ENCODE results near the gene SPNS3. TPM values are rescaled to one million over a fixed set of nuclear protein-coding genes. Genes with fewer than 3 reads are reported as not detected.

The SPNS3 gene
- total and polyA plus RNA-seq, 2 donors from 2014 or later, result 1.4 to 3.7 TPM

- H3K9me3 ChIP-seq (ENCODE audit: control insufficient read depth in 2 of 3, insufficient read depth in 1 of 3, low read length in 3 of 3), result no peaks in the 10 kb centered on the region
- H3K9ac ChIP-seq (ENCODE audit: low read length in 3 of 3), result no peak overlapping the region
- H3K27me3 ChIP-seq (ENCODE audit: control insufficient read depth, insufficient read depth, low read length), result no peaks in the 10 kb centered on the region
- no peak overlapping the region for H3K4me3 ChIP-seq (ENCODE audit: low read length in 3 of 3)
- H3K4me1 ChIP-seq (ENCODE audit: control insufficient read depth in 2 of 3, insufficient read depth in 2 of 3, low read depth in 1 of 3, low read length in 3 of 3), result no peaks in the 10 kb centered on the region
- H3K27ac ChIP-seq (ENCODE audit: low read depth in 2 of 2, low read length in 2 of 2), result no peak overlapping the region
- intact Hi-C loops (cut with DNase I), result no loop called here
- no peak for TF ChIP-seq CTCF (IDR thresholded peaks at IDR 0.05; ENCODE audit: borderline replicate concordance, extremely low read depth, insufficient read depth)
- no peak for FAIRE-seq
- H3K36me3 ChIP-seq (ENCODE audit: control insufficient read depth in 2 of 3, insufficient read depth in 3 of 3, low read length in 3 of 3), result no peaks in the 10 kb centered on the region
- no peak for DNase-seq
Observed at GRCh38 chr17:4426499-4427208, 7.1 kb upstream of the SPNS3 start.

DNA sequence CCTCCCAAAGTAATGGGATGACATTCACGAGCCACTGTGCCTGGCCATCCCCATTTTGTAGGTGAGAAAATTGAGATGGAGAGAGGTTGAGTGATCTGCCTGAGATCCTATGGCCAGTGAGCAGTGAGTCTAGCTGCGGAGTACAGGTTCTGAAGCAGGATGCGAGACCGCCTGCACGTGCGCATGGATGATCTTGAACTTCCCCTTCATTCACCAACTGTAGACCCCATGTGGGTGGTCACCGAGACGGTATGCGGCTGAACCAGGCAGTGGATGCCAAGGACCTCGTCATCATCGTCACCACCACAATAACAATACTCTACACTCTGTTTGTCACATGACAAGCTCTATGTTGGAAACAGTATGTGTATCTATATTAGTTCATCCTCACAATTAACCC lies 6.2 kb upstream of the SPNS3 start:
- H3K36me3 ChIP-seq (ENCODE audit: control insufficient read depth in 2 of 3, insufficient read depth in 3 of 3, low read length in 3 of 3), result no peaks in the 10 kb centered on the region
- H3K9ac ChIP-seq (ENCODE audit: low read length in 3 of 3), result no peak overlapping the region
- no peaks in the 10 kb centered on the region for H3K4me1 ChIP-seq (ENCODE audit: control insufficient read depth in 2 of 3, insufficient read depth in 2 of 3, low read depth in 1 of 3, low read length in 3 of 3)
- H3K4me3 ChIP-seq (ENCODE audit: low read length in 3 of 3), result no peak overlapping the region
- TF ChIP-seq CTCF (IDR thresholded peaks at IDR 0.05; ENCODE audit: borderline replicate concordance, extremely low read depth, insufficient read depth), result no peak
- DNase-seq, result no peak
- H3K27me3 ChIP-seq (ENCODE audit: control insufficient read depth, insufficient read depth, low read length), result no peaks in the 10 kb centered on the region
- H3K27ac ChIP-seq (ENCODE audit: low read depth in 2 of 2, low read length in 2 of 2), result no peak overlapping the region
- H3K9me3 ChIP-seq (ENCODE audit: control insufficient read depth in 2 of 3, insufficient read depth in 1 of 3, low read length in 3 of 3), result no peaks in the 10 kb centered on the region
- intact Hi-C loops (cut with DNase I), result no loop called here
- no peak for FAIRE-seq

DNA sequence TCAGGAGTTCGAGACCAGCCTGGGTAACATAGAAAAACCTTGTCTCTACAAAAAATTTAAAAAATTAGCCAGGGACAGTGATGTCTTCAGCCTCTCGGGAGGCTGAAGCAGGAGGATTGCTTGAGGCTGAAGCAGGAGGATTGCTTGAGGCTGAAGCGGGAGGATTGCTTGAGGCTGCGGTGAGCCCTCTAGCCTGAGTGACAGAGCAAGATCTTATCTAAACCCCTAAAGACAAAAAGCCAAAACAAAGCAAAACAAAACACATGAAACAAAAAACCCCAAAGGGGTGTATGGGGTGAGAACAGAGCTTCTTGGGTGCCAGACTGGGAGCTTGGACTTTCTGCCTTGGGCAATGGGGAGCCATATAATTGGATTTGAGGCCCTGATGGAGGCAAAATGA lies 2.6 kb downstream of the SPNS3 start:
- H3K4me3 ChIP-seq (ENCODE audit: low read length in 3 of 3), result no peak overlapping the region
- TF ChIP-seq CTCF (IDR thresholded peaks at IDR 0.05; ENCODE audit: borderline replicate concordance, extremely low read depth, insufficient read depth), result no peak
- H3K9ac ChIP-seq (ENCODE audit: low read length in 3 of 3), result no peak overlapping the region
- H3K27ac ChIP-seq (ENCODE audit: low read depth in 2 of 2, low read length in 2 of 2), result no peak overlapping the region
- H3K36me3 ChIP-seq (ENCODE audit: control insufficient read depth in 2 of 3, insufficient read depth in 3 of 3, low read length in 3 of 3), result no peaks in the 10 kb centered on the region
- no peaks in the 10 kb centered on the region for H3K9me3 ChIP-seq (ENCODE audit: control insufficient read depth in 2 of 3, insufficient read depth in 1 of 3, low read length in 3 of 3)
- no peaks in the 10 kb centered on the region for H3K27me3 ChIP-seq (ENCODE audit: control insufficient read depth, insufficient read depth, low read length)
- intact Hi-C loops (cut with DNase I), result no loop called here
- FAIRE-seq (no peak), DNase-seq (no peak)
- H3K4me1 ChIP-seq (ENCODE audit: control insufficient read depth in 2 of 3, insufficient read depth in 2 of 3, low read depth in 1 of 3, low read length in 3 of 3), result no peaks in the 10 kb centered on the region

DNA sequence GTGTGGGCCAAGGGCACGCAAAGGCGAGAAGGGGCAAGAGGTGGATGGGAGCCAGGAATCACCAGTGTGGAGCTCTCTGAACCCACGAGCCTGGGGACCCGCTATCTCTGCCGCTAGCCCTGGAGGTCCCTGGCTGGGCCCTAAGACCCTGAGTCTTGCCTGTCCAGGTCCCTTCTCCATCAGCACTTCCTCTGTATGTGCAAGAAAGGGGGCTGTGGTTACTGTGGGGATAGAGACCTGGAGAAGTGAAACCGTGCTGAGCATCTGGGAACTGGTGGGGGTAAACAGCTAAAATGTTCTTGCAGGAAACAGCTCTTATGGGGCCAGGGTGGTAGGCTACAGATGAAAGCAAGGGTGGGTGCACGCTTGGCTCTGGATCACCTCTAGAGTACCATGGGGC lies 3.1 kb downstream of the SPNS3 start:
- Histone ChIP-seq H3K9me3 (ENCODE audit: control insufficient read depth in 2 of 3, insufficient read depth in 1 of 3, low read length in 3 of 3) (no peaks in the 10 kb centered on the region), H3K4me3 (ENCODE audit: low read length in 3 of 3) (no peak overlapping the region), H3K4me1 (ENCODE audit: control insufficient read depth in 2 of 3, insufficient read depth in 2 of 3, low read depth in 1 of 3, low read length in 3 of 3) (no peaks in the 10 kb centered on the region), H3K27ac (ENCODE audit: low read depth in 2 of 2, low read length in 2 of 2) (no peak overlapping the region), H3K9ac (ENCODE audit: low read length in 3 of 3) (no peak overlapping the region), H3K27me3 (ENCODE audit: control insufficient read depth, insufficient read depth, low read length) (no peaks in the 10 kb centered on the region), H3K36me3 (ENCODE audit: control insufficient read depth in 2 of 3, insufficient read depth in 3 of 3, low read length in 3 of 3) (no peaks in the 10 kb centered on the region)
- DNase-seq, result no peak
- FAIRE-seq, result no peak
- intact Hi-C loops (cut with DNase I), result no loop called here
- TF ChIP-seq CTCF (IDR thresholded peaks at IDR 0.05; ENCODE audit: borderline replicate concordance, extremely low read depth, insufficient read depth), result no peak
